Keratinocyte (primary cell): ENCODE data around the gene CD101.

ENCODE experiments used
- EZH2 ChIP-seq: IDR thresholded peaks from one replicate; pipeline ENCODE4 v1.6.1; 2012; ENCODE audit warnings: inconsistent platforms, mild to moderate bottlenecking, low read length, moderate library complexity
- TF ChIP-seq, protein P1 (sequence below), 3 experiments: IDR thresholded peaks in 1 of 3; conservative IDR thresholded peaks in 1 of 3; optimal IDR thresholded peaks in 1 of 3; 2 replicates in 2 of 3; 3 replicates in 1 of 3; pipeline versions ENCODE3 to v1.5.1; 2011; ENCODE audit warnings: low read length in 3 of 3, mild to moderate bottlenecking in 3 of 3, moderate library complexity in 2 of 3, control low read depth in 1 of 3, inconsistent platforms in 1 of 3; ENCODE audit not compliant: insufficient read depth in 2 of 3; ENCODE audit errors: extremely low read depth in 1 of 3

DNA sequence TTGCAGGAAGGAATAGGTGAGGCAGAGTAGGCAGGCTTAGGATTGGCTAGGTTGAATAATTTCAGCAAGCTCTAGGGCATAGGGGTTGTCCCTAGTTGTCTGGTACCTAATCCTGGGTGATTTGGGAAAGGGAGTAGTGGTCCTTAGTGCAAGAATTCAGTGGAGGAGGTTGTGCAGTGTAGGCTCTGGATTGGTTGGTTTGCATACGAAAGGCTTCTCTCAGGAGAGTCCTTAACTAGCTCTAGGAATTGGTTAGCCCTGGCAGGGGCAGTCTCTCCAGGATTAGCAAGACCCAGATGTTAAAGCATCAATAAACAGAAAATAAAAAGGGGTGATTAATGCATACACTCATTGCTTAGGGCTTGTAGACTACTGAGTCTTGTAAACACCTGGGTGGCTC is 9.6 kb upstream of the CD101 start:
- TF ChIP-seq, protein P1, sequence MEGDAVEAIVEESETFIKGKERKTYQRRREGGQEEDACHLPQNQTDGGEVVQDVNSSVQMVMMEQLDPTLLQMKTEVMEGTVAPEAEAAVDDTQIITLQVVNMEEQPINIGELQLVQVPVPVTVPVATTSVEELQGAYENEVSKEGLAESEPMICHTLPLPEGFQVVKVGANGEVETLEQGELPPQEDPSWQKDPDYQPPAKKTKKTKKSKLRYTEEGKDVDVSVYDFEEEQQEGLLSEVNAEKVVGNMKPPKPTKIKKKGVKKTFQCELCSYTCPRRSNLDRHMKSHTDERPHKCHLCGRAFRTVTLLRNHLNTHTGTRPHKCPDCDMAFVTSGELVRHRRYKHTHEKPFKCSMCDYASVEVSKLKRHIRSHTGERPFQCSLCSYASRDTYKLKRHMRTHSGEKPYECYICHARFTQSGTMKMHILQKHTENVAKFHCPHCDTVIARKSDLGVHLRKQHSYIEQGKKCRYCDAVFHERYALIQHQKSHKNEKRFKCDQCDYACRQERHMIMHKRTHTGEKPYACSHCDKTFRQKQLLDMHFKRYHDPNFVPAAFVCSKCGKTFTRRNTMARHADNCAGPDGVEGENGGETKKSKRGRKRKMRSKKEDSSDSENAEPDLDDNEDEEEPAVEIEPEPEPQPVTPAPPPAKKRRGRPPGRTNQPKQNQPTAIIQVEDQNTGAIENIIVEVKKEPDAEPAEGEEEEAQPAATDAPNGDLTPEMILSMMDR (optimal IDR thresholded peaks at IDR 0.05 in 1 of 3, IDR thresholded peaks at IDR 0.05 in 1 of 3, conservative IDR thresholded peaks at IDR 0.05 in 1 of 3; ENCODE audit: extremely low read depth in 1 of 3, insufficient read depth in 2 of 3, low read length in 3 of 3), result no peak
- no peak for TF ChIP-seq EZH2
